NCI-H1092 treated with DMSO at 0.1 percent for 48 hours (cell line): ENCODE measurements around the gene IL6R.

Experiments used
- DNase-seq: peaks from one replicate; lab custom pipeline; 2025; lab: John Stamatoyannopoulos, UW

The IL6R gene

GRCh38 chr1:154427173-154428139 is 22.3 kb downstream of the IL6R start:
- peak; percentile 58 for DNase-seq

GRCh38 chr1:154429118-154429517 is 24.0 kb downstream of the IL6R start:
- DNase-seq = no peak

- DNase-seq = no peak
Measured at GRCh38 chr1:154429841-154430611, 24.9 kb downstream of the IL6R start.

GRCh38 chr1:154430903-154431302 is 25.8 kb downstream of the IL6R start:
- no peak for DNase-seq

GRCh38 chr1:154431586-154432373 is 26.6 kb downstream of the IL6R start:
- DNase-seq = no peak

- DNase-seq = no peak
Measured at GRCh38 chr1:154433161-154433764, 28.1 kb downstream of the IL6R start.

GRCh38 chr1:154434346-154435085 is 29.4 kb downstream of the IL6R start:
- DNase-seq = no peak

GRCh38 chr1:154435599-154436200 is 30.6 kb downstream of the IL6R start:
- no peak for DNase-seq

- DNase-seq = no peak
Measured at GRCh38 chr1:154436433-154436832, 31.3 kb downstream of the IL6R start.

- no peak for DNase-seq
Measured at GRCh38 chr1:154440036-154440804, 35.1 kb downstream of the IL6R start.

- no peak for DNase-seq
Measured at GRCh38 chr1:154441241-154441888, 36.2 kb downstream of the IL6R start.

GRCh38 chr1:154442006-154442740 is 37.0 kb downstream of the IL6R start:
- no peak for DNase-seq

GRCh38 chr1:154443274-154444013 is 38.3 kb downstream of the IL6R start:
- no peak for DNase-seq

GRCh38 chr1:154445040-154445472 is 39.9 kb downstream of the IL6R start:
- no peak for DNase-seq

- no peak for DNase-seq
Measured at GRCh38 chr1:154446292-154446691, 41.1 kb downstream of the IL6R start.

- no peak for DNase-seq
Measured at GRCh38 chr1:154446789-154447188, 41.6 kb downstream of the IL6R start.

GRCh38 chr1:154448331-154448811 is 43.2 kb downstream of the IL6R start:
- no peak for DNase-seq

GRCh38 chr1:154453161-154453560 is 48.0 kb downstream of the IL6R start:
- DNase-seq = no peak
